Measurements from ENCODE around the gene CPLANE1. TPM values are rescaled to one million over a fixed set of nuclear protein-coding genes. Genes with fewer than 3 reads are reported as not detected.

Gene CPLANE1
- total RNA-seq, 1 donor from 2014 or later: 25.8 TPM

- no peak overlapping the region for H3K4me3 Mint-ChIP-seq (ENCODE audit: unreplicated experiment)
- peaks cover 13% of the 10 kb centered on the region for H3K36me3 Mint-ChIP-seq (ENCODE audit: low read depth)
- no peaks in the 10 kb centered on the region for H3K27me3 Mint-ChIP-seq (ENCODE audit: low read depth)
- no peak for TF ChIP-seq CTCF (IDR thresholded peaks at IDR 0.05)
- no peaks in the 10 kb centered on the region for H3K9me3 Mint-ChIP-seq (ENCODE audit: low read depth)
- H3K4me1 Mint-ChIP-seq (ENCODE audit: low read depth): no peaks in the 10 kb centered on the region
- no peak for DNase-seq (ENCODE audit: low spot score)
- H3K27ac Mint-ChIP-seq (ENCODE audit: unreplicated experiment): no peak overlapping the region
Measured at GRCh38 chr5:37190592-37190991, 58.6 kb downstream of the CPLANE1 start.

GRCh38 chr5:37189355-37189754 lies 59.8 kb downstream of the CPLANE1 start:
- no peaks in the 10 kb centered on the region for H3K27me3 Mint-ChIP-seq (ENCODE audit: low read depth)
- H3K36me3 Mint-ChIP-seq (ENCODE audit: low read depth): peaks cover 12% of the 10 kb centered on the region
- H3K4me3 Mint-ChIP-seq (ENCODE audit: unreplicated experiment): no peak overlapping the region
- no peak for DNase-seq (ENCODE audit: low spot score)
- H3K9me3 Mint-ChIP-seq (ENCODE audit: low read depth): no peaks in the 10 kb centered on the region
- no peak for TF ChIP-seq CTCF (IDR thresholded peaks at IDR 0.05)
- no peak overlapping the region for H3K27ac Mint-ChIP-seq (ENCODE audit: unreplicated experiment)
- no peaks in the 10 kb centered on the region for H3K4me1 Mint-ChIP-seq (ENCODE audit: low read depth)

GRCh38 chr5:37187465-37187977 lies 61.7 kb downstream of the CPLANE1 start:
- Mint-ChIP-seq H3K4me3 (ENCODE audit: unreplicated experiment) (no peak overlapping the region), H3K9me3 (ENCODE audit: low read depth) (no peaks in the 10 kb centered on the region), H3K27ac (ENCODE audit: unreplicated experiment) (no peak overlapping the region), H3K4me1 (ENCODE audit: low read depth) (no peaks in the 10 kb centered on the region), H3K27me3 (ENCODE audit: low read depth) (no peaks in the 10 kb centered on the region), H3K36me3 (ENCODE audit: low read depth) (peaks cover 15% of the 10 kb centered on the region)
- DNase-seq (ENCODE audit: low spot score): no peak
- TF ChIP-seq CTCF (IDR thresholded peaks at IDR 0.05): no peak

GRCh38 chr5:37184748-37185364 lies 64.3 kb downstream of the CPLANE1 start:
- Mint-ChIP-seq H3K27ac (ENCODE audit: unreplicated experiment) (no peak overlapping the region), H3K4me1 (ENCODE audit: low read depth) (no peaks in the 10 kb centered on the region), H3K36me3 (ENCODE audit: low read depth) (peaks cover 19% of the 10 kb centered on the region), H3K4me3 (ENCODE audit: unreplicated experiment) (no peak overlapping the region), H3K9me3 (ENCODE audit: low read depth) (no peaks in the 10 kb centered on the region), H3K27me3 (ENCODE audit: low read depth) (no peaks in the 10 kb centered on the region)
- TF ChIP-seq CTCF (IDR thresholded peaks at IDR 0.05): no peak
- DNase-seq (ENCODE audit: low spot score): no peak

GRCh38 chr5:37182667-37183066 lies 66.5 kb downstream of the CPLANE1 start:
- DNase-seq (ENCODE audit: low spot score): no peak
- Mint-ChIP-seq H3K4me1 (ENCODE audit: low read depth) (no peaks in the 10 kb centered on the region), H3K27ac (ENCODE audit: unreplicated experiment) (no peak overlapping the region), H3K9me3 (ENCODE audit: low read depth) (no peaks in the 10 kb centered on the region), H3K4me3 (ENCODE audit: unreplicated experiment) (no peak overlapping the region), H3K27me3 (ENCODE audit: low read depth) (no peaks in the 10 kb centered on the region), H3K36me3 (ENCODE audit: low read depth) (peaks cover 19% of the 10 kb centered on the region)
- no peak for TF ChIP-seq CTCF (IDR thresholded peaks at IDR 0.05)

Data from chondrocyte (in vitro differentiated cells).